GM12878 (cell line): ENCODE data around the gene RTN4RL1. TPM values are rescaled to one million over a fixed set of nuclear protein-coding genes. Genes with fewer than 3 reads are reported as not detected.

Experiments
- ATAC-seq: fragments of 200-7000 bp; cut with Tn5 transposase; 3 replicates; pipeline ENCODE4 v1.9.1; 2020; ENCODE audit warnings: mild to moderate bottlenecking, moderate library complexity
- BruUV-seq: library from RNA; stranded (reverse); fragments of 400-500 nt; replicated peaks from 2 replicates; lab custom pipeline; 2021; lab: Mats Ljungman, UMichigan
- CTCF ChIA-PET: fragments of 300-600 bp; sonication (Branson Sonifier 250); formaldehyde crosslinking; extraction: SDS; loops from one replicate; lab custom pipeline; 2021; ENCODE audit warnings: inconsistent platforms; lab: Yijun Ruan, JAX
- POLR2A ChIA-PET: fragments of 350-600 bp; formaldehyde crosslinking; extraction: SDS; loops from one replicate; lab custom pipeline; 2021; ENCODE audit warnings: inconsistent platforms; lab: Charles Lee
- RAD21 ChIA-PET: fragments of 300-600 bp; sonication (Branson Sonifier 250); formaldehyde crosslinking; loops from one replicate; lab custom pipeline; 2023; ENCODE audit warnings: antibody characterized with exemption; ENCODE audit not compliant: unreplicated experiment; lab: Charles Lee
- SMC1A ChIA-PET: fragments of 300-600 bp; sonication (Branson Sonifier 250); formaldehyde crosslinking; loops from one replicate; lab custom pipeline; 2023; ENCODE audit not compliant: unreplicated experiment, uncharacterized antibody; lab: Charles Lee
- DNase-seq: peaks from one replicate; pipeline ENCODE4 v3.0.0-alpha.2; 2011; ENCODE audit warnings: low read depth, low spot score
- FAIRE-seq: peaks from 3 replicates; lab custom pipeline; 2011; peaks lifted over from hg19 to GRCh38; lab: Jason Lieb, UNC
- H2AFZ ChIP-seq: 2 replicates; pipeline ENCODE4 v1.6.0; 2011; ENCODE audit warnings: low read depth, low read length, control low read depth; ENCODE audit not compliant: control insufficient read depth
- H3K27ac ChIP-seq: 2 replicates; pipeline ENCODE4 v1.5.1; 2011; ENCODE audit warnings: control low read depth; ENCODE audit not compliant: control insufficient read depth, insufficient read depth
- H3K27me3 ChIP-seq, 2 experiments: replicated peaks in 1 of 2; 2 replicates each; pipeline versions ENCODE4 v1.6.0 to v1.6.1; 2011; ENCODE audit warnings: low read length in 1 of 2; ENCODE audit not compliant: control insufficient read depth in 2 of 2, insufficient read depth in 2 of 2
- H3K36me3 ChIP-seq, 2 experiments: 2 replicates each; pipeline ENCODE4 v1.5.1; 2011; ENCODE audit warnings: low read length in 1 of 2; ENCODE audit not compliant: control insufficient read depth in 2 of 2, insufficient read depth in 2 of 2
- H3K4me1 ChIP-seq: 2 replicates; pipeline ENCODE4 v1.6.1; 2011; ENCODE audit warnings: mild to moderate bottlenecking, low read length, moderate library complexity, mixed read lengths; ENCODE audit not compliant: control insufficient read depth, insufficient read depth
- H3K4me2 ChIP-seq: 2 replicates; pipeline ENCODE4 v1.6.0; 2011; ENCODE audit warnings: control low read depth; ENCODE audit not compliant: control insufficient read depth, insufficient read depth
- H3K4me3 ChIP-seq: fragments of 200-600 bp; sonication (generic); 2 replicates; pipeline ENCODE4 v1.5.1; 2016
- H3K79me2 ChIP-seq: 2 replicates; pipeline ENCODE4 v1.6.0; 2011; ENCODE audit warnings: low read length; ENCODE audit not compliant: control insufficient read depth, insufficient read depth
- H3K9ac ChIP-seq: 2 replicates; pipeline ENCODE4 v1.8.0; 2011; ENCODE audit warnings: low read length, control low read depth, mixed read lengths; ENCODE audit not compliant: control insufficient read depth, insufficient read depth
- H3K9me3 ChIP-seq: replicated peaks from 3 replicates; pipeline ENCODE4 v1.5.1; 2011; ENCODE audit warnings: mild to moderate bottlenecking, low read length; ENCODE audit not compliant: control insufficient read depth, insufficient read depth
- H4K20me1 ChIP-seq: 2 replicates; pipeline ENCODE4 v1.6.0; 2011; ENCODE audit not compliant: control insufficient read depth, insufficient read depth
- BHLHE40 ChIP-seq, 2 experiments: fragments of 450-650 bp in 1 of 2; IDR thresholded peaks; 2 replicates each; pipeline ENCODE4 v1.6.1; 2011 to 2017; ENCODE audit warnings: low read depth in 2 of 2, borderline replicate concordance in 1 of 2, improper control_type of control experiment in 1 of 2, low read length in 1 of 2, mild to moderate bottlenecking in 1 of 2
- CBX3 ChIP-seq: fragments of 200-600 bp; sonication (generic); IDR thresholded peaks from 2 replicates; pipeline ENCODE4 v1.6.1; 2016; ENCODE audit warnings: low read depth, borderline replicate concordance
- EZH2 ChIP-seq: IDR thresholded peaks from 2 replicates; pipeline ENCODE4 v1.6.1; 2012; ENCODE audit warnings: low read depth, mild to moderate bottlenecking, control low read depth, inconsistent platforms, low read length, borderline replicate concordance; ENCODE audit not compliant: control insufficient read depth
- GATAD2B ChIP-seq: fragments of 450-650 bp; conservative IDR thresholded peaks from 2 replicates; pipeline ENCODE4 v1.6.1; 2017; ENCODE audit warnings: low read depth, mild to moderate bottlenecking, moderate library complexity
- KAT2A ChIP-seq: conservative IDR thresholded peaks from 2 replicates; pipeline ENCODE4 v1.6.1; 2011; ENCODE audit warnings: low read depth, low read length; ENCODE audit not compliant: control insufficient read depth
- KLF5 ChIP-seq: fragments of 450-650 bp; IDR thresholded peaks from 2 replicates; pipeline ENCODE4 v1.6.1; 2014; ENCODE audit warnings: mild to moderate bottlenecking; ENCODE audit not compliant: partially characterized antibody
- MXI1 ChIP-seq: fragments of 150-350 bp; IDR thresholded peaks from 2 replicates; pipeline ENCODE4 v1.6.1; 2011; ENCODE audit warnings: low read depth, mild to moderate bottlenecking, inconsistent platforms, low read length, improper control_type of control experiment
- MYC ChIP-seq: IDR thresholded peaks from 2 replicates; pipeline ENCODE4 v1.6.1; 2011; ENCODE audit warnings: mild to moderate bottlenecking, low read length, moderate library complexity, inconsistent platforms; ENCODE audit not compliant: insufficient read depth, insufficient replicate concordance, insufficient read length, severe bottlenecking
- NR2F1 ChIP-seq: fragments of 450-650 bp; conservative IDR thresholded peaks from 2 replicates; pipeline ENCODE4 v1.6.1; 2017; ENCODE audit warnings: mild to moderate bottlenecking
- PKNOX1 ChIP-seq: fragments of 450-650 bp; IDR thresholded peaks from 2 replicates; pipeline ENCODE4 v1.6.1; 2016; ENCODE audit warnings: mild to moderate bottlenecking
- SMARCA5 ChIP-seq: fragments of 450-650 bp; IDR thresholded peaks from 2 replicates; pipeline ENCODE4 v1.6.1; 2017; ENCODE audit warnings: mild to moderate bottlenecking
- SMC3 ChIP-seq: IDR thresholded peaks from 2 replicates; pipeline ENCODE4 v1.6.1; 2011; ENCODE audit warnings: low read length, improper control_type of control experiment, borderline replicate concordance
- SPI1 ChIP-seq: IDR thresholded peaks from 2 replicates; pipeline ENCODE4 v1.6.1; 2011; ENCODE audit warnings: low read depth, mild to moderate bottlenecking, low read length, moderate library complexity, borderline replicate concordance; ENCODE audit not compliant: insufficient read depth
- WGBS: methylation state at CpG from one replicate; pipeline ENCODE4 v1.1.6; 2016; ENCODE audit warnings: low lambda C conversion rate; ENCODE audit not compliant: insufficient replicate concordance, insufficient coverage; ENCODE audit errors: missing lambda C conversion rate; 5-methylcytosine and 5-hydroxymethylcytosine counted together
- in situ Hi-C: fragments of 300-500 bp; cut with MboI; formaldehyde crosslinking; loops from 9 replicates; pipeline ENCODE4 v1.14.3; 2018; ENCODE audit warnings: mixed read lengths
- intact Hi-C: fragments of 100-400 bp; cut with micrococcal nuclease; formaldehyde crosslinking; loops from one replicate; pipeline ENCODE4 v1.14.2; 2022; ENCODE audit not compliant: unreplicated experiment
- polyA plus RNA-seq, 11 experiments: library from polyadenylated mRNA; depleted of rRNA in 4 of 11; unstranded in 6 of 11; stranded (reverse) in 5 of 11; fragments of >200 nt; fragmentation: Nextera tagmentation in 4 of 11; fragmentation: Illumina TruSeq in 1 of 11; extraction: Ambion mirVana in 4 of 11; extraction: Trizol in 1 of 11; gene quantifications; 1 replicate in 1 of 11; 2 replicates in 10 of 11; pipeline versions ENCODE4 v1.2.1 to v1.2.3, GENCODE V29; 2011 to 2016; ENCODE audit warnings: inconsistent platforms in 2 of 11, missing spikeins in 2 of 11, low read depth in 1 of 11
- total RNA-seq, 4 experiments: library from RNA; depleted of rRNA in 3 of 4; stranded (reverse); fragments of >200 nt in 3 of 4; fragmentation: Illumina TruSeq in 1 of 4; extraction: Trizol in 1 of 4; gene quantifications; 2 replicates each; pipeline versions ENCODE4 v1.2.1 to v1.2.3, GENCODE V29; 2013 to 2021
- TF ChIP-seq, protein P1 (sequence below): fragments of 450-650 bp; conservative IDR thresholded peaks from 2 replicates; pipeline ENCODE4 v1.6.1; 2017; ENCODE audit warnings: mild to moderate bottlenecking, moderate library complexity
- TF ChIP-seq, protein P2 (sequence below): IDR thresholded peaks from 2 replicates; pipeline ENCODE4 v1.6.1; 2011; ENCODE audit warnings: low read depth, low read length, improper control_type of control experiment, borderline replicate concordance

The RTN4RL1 gene
- total and polyA plus RNA-seq, 10 of the 15 experiments (the other 5 are each of a cell fraction or from before 2014, with no cell fraction given) = 0.08 to 0.11 (median 0.10) TPM; not detected in 7

- Histone ChIP-seq H3K4me1 (peaks cover 14% of the 10 kb centered on the region), H3K9me3 (no peaks in the 10 kb centered on the region), H3K4me2 (no peak overlapping the region), H2AFZ (no peak overlapping the region), H3K4me3 (no peak overlapping the region), H3K9ac (no peak overlapping the region), H4K20me1 (no peaks in the 10 kb centered on the region), H3K27ac (no peak overlapping the region), H3K36me3 (no peaks in the 10 kb centered on the region), H3K27me3 (peaks cover 16 to 20% of the 10 kb centered on the region in 2 experiments), H3K79me2 (no peaks in the 10 kb centered on the region)
- ChIA-PET RAD21 (no interaction called here), SMC1A (interaction anchor here (1.0 kb wide), 1 partner anchor 9 kb away, joined by 3 read pairs; the partner anchor contains the start of gene DPH1), POLR2A (no interaction called here), CTCF (interaction anchor here (0.9 kb wide), 1 partner anchor 8 kb away, joined by 3 read pairs; no protein-coding TSS in a partner anchor)
- in situ Hi-C loops (loop anchor here (25.0 kb wide), 1 partner anchor 108 kb away; no protein-coding TSS in a partner anchor), intact Hi-C loops (no loop called here)
- DNase-seq (no peak), ATAC-seq (no peak), FAIRE-seq (no peak)
- no peak for TF ChIP-seq GATAD2B
- TF ChIP-seq, protein P1, sequence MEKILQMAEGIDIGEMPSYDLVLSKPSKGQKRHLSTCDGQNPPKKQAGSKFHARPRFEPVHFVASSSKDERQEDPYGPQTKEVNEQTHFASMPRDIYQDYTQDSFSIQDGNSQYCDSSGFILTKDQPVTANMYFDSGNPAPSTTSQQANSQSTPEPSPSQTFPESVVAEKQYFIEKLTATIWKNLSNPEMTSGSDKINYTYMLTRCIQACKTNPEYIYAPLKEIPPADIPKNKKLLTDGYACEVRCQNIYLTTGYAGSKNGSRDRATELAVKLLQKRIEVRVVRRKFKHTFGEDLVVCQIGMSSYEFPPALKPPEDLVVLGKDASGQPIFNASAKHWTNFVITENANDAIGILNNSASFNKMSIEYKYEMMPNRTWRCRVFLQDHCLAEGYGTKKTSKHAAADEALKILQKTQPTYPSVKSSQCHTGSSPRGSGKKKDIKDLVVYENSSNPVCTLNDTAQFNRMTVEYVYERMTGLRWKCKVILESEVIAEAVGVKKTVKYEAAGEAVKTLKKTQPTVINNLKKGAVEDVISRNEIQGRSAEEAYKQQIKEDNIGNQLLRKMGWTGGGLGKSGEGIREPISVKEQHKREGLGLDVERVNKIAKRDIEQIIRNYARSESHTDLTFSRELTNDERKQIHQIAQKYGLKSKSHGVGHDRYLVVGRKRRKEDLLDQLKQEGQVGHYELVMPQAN = no peak
- TF ChIP-seq EZH2 = no peak
- TF ChIP-seq BHLHE40 (IDR thresholded peaks at IDR 0.05; ENCODE audit: borderline replicate concordance in 1 of 2, low read depth in 2 of 2, low read length in 1 of 2) = no peak
- TF ChIP-seq SPI1 = no peak
- TF ChIP-seq CBX3 = no peak
- no peak for TF ChIP-seq MXI1
- no peak for TF ChIP-seq PKNOX1
- no peak for TF ChIP-seq MYC
- TF ChIP-seq SMARCA5 = no peak
- TF ChIP-seq, protein P2, sequence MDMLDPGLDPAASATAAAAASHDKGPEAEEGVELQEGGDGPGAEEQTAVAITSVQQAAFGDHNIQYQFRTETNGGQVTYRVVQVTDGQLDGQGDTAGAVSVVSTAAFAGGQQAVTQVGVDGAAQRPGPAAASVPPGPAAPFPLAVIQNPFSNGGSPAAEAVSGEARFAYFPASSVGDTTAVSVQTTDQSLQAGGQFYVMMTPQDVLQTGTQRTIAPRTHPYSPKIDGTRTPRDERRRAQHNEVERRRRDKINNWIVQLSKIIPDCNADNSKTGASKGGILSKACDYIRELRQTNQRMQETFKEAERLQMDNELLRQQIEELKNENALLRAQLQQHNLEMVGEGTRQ = no peak
- TF ChIP-seq NR2F1 = no peak
- TF ChIP-seq KLF5 = no peak
- TF ChIP-seq KAT2A = no peak
- TF ChIP-seq SMC3 = no peak
- BruUV-seq = no TSS peak
- WGBS = 2% methylated on average over 8 of the region's 8 CpGs
Observed at GRCh38 chr17:2020721-2021120, 4.4 kb downstream of the RTN4RL1 start.
